SH-SY5Y (cell line): Measurements from ENCODE around the gene SMLR1.

Experiments used
- GATA2 ChIP-seq: IDR thresholded peaks from 2 replicates; pipeline ENCODE4 v1.6.1; 2011; ENCODE audit warnings: mild to moderate bottlenecking, low read depth, low read length
- GATA3 ChIP-seq: IDR thresholded peaks from 2 replicates; pipeline ENCODE4 v1.6.1; 2011; ENCODE audit warnings: low read depth, mild to moderate bottlenecking, low read length, moderate library complexity

DNA sequence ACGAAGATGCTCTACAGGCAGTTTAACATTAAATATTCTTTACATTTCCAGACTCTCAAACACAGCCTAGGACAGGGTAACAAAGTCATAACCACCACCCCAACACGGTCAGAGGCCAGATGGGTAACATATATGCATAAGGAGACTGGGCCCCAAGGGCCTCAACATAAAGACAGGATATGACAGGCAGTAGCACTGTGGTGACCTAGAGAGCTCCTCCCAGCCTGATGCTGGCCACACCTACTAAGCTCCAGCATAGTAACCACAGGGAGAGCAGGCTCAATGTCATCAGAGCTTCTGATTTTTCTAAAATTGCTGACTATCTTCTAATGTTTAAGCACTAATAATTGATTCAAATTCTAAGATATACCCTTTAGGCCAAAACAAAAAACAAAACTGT lies 21.7 kb downstream of the SMLR1 start:
- no peak for TF ChIP-seq GATA2
- no peak for TF ChIP-seq GATA3
